ENCODE results near the gene SUCNR1.

DNA sequence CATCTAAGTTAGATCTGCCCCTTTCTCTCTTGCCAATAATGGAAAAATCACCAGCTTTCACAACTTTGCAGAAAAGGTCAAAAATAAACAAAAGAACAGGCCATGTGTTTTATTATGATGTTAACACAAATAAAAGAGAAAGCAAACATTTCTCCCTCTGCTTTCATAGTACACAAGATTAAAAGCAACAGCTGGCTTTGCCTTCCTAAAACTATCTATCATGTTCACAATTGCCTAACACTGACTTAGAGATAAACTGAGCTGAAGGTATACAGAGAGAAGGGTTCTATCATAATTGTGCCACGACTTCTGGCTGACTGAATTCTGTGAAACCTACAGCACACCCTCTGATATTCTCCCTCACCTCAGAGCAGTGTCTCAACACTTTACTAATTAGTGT is 30.2 kb upstream of the SUCNR1 start:
- TF ChIP-seq POLR2AphosphoS5 (IDR thresholded peaks at IDR 0.05) (no peak), EP300 (IDR thresholded peaks at IDR 0.05) (no peak), POLR2A (IDR thresholded peaks at IDR 0.05) (no peak)
- TF ChIP-seq, protein P1, sequence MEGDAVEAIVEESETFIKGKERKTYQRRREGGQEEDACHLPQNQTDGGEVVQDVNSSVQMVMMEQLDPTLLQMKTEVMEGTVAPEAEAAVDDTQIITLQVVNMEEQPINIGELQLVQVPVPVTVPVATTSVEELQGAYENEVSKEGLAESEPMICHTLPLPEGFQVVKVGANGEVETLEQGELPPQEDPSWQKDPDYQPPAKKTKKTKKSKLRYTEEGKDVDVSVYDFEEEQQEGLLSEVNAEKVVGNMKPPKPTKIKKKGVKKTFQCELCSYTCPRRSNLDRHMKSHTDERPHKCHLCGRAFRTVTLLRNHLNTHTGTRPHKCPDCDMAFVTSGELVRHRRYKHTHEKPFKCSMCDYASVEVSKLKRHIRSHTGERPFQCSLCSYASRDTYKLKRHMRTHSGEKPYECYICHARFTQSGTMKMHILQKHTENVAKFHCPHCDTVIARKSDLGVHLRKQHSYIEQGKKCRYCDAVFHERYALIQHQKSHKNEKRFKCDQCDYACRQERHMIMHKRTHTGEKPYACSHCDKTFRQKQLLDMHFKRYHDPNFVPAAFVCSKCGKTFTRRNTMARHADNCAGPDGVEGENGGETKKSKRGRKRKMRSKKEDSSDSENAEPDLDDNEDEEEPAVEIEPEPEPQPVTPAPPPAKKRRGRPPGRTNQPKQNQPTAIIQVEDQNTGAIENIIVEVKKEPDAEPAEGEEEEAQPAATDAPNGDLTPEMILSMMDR (IDR thresholded peaks at IDR 0.05) = no peak
